IMR-90 (cell line): Measurements from ENCODE around the gene BTF3L4.

Source experiments
- BHLHE40 ChIP-seq: fragments of 150-350 bp; IDR thresholded peaks from 2 replicates; pipeline ENCODE4 v1.6.1; 2016; ENCODE audit warnings: mild to moderate bottlenecking, low read depth, low read length
- CEBPB ChIP-seq: IDR thresholded peaks from 2 replicates; pipeline ENCODE4 v1.6.1; 2012; ENCODE audit warnings: low read depth, low read length, improper control_type of control experiment
- CHD1 ChIP-seq: IDR thresholded peaks from 2 replicates; pipeline ENCODE4 v1.6.1; 2012; ENCODE audit warnings: low read depth, low read length, improper control_type of control experiment
- MAFK ChIP-seq: IDR thresholded peaks from 2 replicates; pipeline ENCODE4 v1.6.1; 2012; ENCODE audit warnings: low read depth, low read length, improper control_type of control experiment
- MXI1 ChIP-seq: IDR thresholded peaks from 2 replicates; pipeline ENCODE4 v1.6.1; 2012; ENCODE audit warnings: low read depth, mild to moderate bottlenecking, low read length, moderate library complexity, borderline replicate concordance
- POLR2A ChIP-seq: IDR thresholded peaks from 2 replicates; pipeline ENCODE4 v1.6.1; 2012; ENCODE audit warnings: mild to moderate bottlenecking, low read depth, low read length
- RAD21 ChIP-seq: IDR thresholded peaks from 2 replicates; pipeline ENCODE4 v1.6.1; 2012; ENCODE audit warnings: low read length, improper control_type of control experiment
- RCOR1 ChIP-seq: IDR thresholded peaks from 2 replicates; pipeline ENCODE4 v1.6.1; 2012; ENCODE audit warnings: mild to moderate bottlenecking, low read length, improper control_type of control experiment; ENCODE audit not compliant: insufficient replicate concordance
- RFX5 ChIP-seq: IDR thresholded peaks from 2 replicates; pipeline ENCODE4 v1.8.0; 2012; ENCODE audit warnings: low read depth, mild to moderate bottlenecking, low read length, moderate library complexity
- TF ChIP-seq, protein P1 (sequence below): conservative IDR thresholded peaks from 2 replicates; pipeline ENCODE4 v1.5.1; 2012; ENCODE audit warnings: mild to moderate bottlenecking, low read depth, low read length, improper control_type of control experiment
- TF ChIP-seq, protein P2 (sequence below): fragments of 150-350 bp; IDR thresholded peaks from 2 replicates; pipeline ENCODE4 v1.6.1; 2017; ENCODE audit warnings: mild to moderate bottlenecking, antibody characterized with exemption, low read length, low read depth

DNA sequence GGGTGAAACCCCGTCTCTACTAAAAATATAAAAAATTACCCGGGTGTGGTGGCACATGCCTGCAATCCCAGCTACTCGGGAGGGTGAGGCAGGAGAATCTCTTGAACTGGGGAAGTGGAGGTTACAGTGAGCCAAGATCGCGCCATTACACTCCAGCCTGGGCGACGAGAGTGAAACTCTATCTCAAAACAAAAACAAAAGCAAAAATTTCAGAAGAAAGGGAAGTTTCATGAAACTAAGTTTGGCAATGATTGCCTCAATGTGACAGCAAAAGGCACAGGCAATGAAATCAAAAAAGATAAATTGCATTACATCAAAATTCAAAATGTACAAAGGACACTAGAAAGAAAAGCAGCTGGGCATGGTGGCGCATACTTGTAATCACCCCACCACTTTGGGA lies 40.1 kb downstream of the BTF3L4 start:
- TF ChIP-seq, protein P1, sequence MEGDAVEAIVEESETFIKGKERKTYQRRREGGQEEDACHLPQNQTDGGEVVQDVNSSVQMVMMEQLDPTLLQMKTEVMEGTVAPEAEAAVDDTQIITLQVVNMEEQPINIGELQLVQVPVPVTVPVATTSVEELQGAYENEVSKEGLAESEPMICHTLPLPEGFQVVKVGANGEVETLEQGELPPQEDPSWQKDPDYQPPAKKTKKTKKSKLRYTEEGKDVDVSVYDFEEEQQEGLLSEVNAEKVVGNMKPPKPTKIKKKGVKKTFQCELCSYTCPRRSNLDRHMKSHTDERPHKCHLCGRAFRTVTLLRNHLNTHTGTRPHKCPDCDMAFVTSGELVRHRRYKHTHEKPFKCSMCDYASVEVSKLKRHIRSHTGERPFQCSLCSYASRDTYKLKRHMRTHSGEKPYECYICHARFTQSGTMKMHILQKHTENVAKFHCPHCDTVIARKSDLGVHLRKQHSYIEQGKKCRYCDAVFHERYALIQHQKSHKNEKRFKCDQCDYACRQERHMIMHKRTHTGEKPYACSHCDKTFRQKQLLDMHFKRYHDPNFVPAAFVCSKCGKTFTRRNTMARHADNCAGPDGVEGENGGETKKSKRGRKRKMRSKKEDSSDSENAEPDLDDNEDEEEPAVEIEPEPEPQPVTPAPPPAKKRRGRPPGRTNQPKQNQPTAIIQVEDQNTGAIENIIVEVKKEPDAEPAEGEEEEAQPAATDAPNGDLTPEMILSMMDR: no peak
- TF ChIP-seq BHLHE40 (no peak), POLR2A (no peak), MXI1 (no peak), CEBPB (no peak), RFX5 (no peak), RAD21 (no peak), CHD1 (no peak), MAFK (no peak), RCOR1 (no peak)
- TF ChIP-seq, protein P2, sequence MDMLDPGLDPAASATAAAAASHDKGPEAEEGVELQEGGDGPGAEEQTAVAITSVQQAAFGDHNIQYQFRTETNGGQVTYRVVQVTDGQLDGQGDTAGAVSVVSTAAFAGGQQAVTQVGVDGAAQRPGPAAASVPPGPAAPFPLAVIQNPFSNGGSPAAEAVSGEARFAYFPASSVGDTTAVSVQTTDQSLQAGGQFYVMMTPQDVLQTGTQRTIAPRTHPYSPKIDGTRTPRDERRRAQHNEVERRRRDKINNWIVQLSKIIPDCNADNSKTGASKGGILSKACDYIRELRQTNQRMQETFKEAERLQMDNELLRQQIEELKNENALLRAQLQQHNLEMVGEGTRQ: no peak
